Right forelimb (tissue), 1 donor: ENCODE measurements around the gene HSD17B11.
"Not testable (repeated sequence)": the region's sequence is repeated elsewhere in the genome, so short reads cannot be mapped to it uniquely, and the experiment has no call there.

Source experiments
- DNase-seq: peaks from one replicate; pipeline ENCODE4 v3.0.0-alpha.2; 2018

Gene HSD17B11

DNA sequence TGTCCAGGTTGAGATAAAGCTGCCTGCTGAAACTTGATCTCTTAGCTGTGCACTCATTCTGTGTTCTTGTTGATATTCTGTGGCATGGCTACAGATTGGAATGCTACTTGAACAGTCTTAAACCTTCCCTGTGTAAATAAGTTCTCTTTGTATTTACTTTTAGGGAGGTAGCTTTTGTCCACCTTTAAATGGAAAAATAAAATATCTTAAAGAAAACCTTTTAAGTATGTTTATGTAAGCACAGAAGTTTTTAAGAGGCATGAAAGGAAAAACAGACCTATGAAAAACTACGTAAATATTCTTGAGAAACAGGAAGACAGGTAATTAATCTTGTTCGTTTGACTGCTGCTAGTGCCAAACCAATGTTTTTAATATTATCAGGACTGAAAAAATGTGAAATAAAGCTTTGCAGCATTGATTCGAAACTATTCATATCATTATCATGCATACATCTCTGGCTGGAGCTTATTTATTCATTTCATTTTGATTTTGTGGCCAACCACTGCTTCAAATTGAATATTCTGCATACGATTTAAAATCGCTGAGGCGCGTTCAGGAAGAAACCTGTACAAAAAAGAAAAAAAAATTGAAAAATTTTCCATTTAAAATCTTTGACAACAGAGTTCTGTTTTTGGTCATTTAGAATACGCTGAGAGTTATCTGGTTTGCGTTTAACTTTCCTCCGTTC, 86.1 kb downstream of the HSD17B11 start:
- DNase-seq = no peak

DNA sequence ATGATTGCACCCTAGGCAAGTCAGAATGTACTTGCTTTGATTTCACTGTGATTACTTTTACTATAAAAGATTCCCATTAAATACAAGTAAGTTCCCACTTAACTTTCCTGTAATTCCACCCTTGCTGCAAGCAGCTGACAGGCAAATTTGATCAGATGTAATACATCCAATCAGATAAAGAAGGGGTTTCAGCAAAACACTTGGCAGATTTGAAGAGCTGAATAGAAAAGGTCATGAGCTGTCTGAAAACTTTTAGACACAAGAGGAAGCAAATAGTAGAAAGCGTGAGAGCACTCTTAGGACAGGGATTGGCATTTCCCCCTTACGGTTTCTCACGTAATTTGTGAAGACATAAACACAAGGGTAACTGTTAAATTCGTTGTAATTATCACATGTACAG, 91.1 kb downstream of the HSD17B11 start:
- no peak for DNase-seq

DNA sequence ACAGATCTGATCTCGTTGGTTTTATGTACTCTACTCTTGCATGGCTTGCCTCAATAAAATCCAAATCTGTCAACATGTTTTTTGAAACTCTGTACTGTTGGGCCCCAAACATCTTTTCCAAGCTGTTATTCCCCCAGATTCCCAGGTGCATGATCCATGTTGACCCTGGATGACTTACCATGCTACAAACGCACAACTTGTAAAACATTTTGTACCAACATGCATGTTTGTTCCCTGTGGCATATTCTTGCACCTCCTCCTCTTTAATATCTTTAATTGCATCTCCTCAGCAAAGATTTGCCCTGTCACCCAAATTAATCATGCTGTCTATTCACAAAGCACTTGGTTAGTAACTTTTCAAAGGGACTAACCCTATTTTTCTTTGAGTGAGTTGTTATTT, 92.6 kb downstream of the HSD17B11 start:
- DNase-seq = no peak

DNA sequence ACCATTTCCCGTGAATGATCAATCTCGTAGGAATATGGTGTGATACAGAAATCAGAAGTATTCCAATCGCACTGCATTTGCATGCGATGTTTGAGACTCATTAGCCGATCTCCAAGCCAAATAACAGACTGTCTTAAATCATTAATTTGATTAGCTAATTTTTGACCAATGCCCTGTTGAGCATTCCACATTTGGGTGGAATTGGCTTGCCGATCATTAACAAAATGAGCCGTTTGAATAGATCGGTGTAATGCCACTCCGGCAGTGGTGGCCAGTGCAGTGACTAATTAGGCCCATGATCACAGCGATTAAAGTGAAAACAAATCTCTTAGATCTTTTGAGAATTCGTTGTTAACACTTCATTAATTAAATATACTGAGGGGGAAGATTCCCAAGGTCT, 96.1 kb downstream of the HSD17B11 start:
- DNase-seq = not testable (repeated sequence)

DNA sequence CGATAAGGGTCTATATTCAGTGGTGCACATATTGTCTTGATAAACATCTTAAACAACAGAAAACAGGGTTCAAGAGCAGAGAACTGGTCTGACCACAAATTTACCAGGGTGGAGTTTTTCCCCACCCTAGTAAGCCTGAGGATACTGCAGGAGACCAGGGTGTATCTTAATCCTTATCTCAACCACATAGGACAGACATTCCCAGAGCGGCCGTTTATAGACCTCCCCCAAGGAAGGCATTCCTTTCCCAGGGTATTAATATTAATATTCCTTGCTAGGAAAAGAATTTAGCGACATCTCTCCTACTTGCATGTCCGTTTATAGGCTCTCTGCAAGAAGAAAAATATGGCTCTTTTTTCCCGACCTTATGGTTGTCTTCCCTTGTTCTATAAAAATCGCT, 97.1 kb downstream of the HSD17B11 start:
- not testable (repeated sequence) for DNase-seq

DNA sequence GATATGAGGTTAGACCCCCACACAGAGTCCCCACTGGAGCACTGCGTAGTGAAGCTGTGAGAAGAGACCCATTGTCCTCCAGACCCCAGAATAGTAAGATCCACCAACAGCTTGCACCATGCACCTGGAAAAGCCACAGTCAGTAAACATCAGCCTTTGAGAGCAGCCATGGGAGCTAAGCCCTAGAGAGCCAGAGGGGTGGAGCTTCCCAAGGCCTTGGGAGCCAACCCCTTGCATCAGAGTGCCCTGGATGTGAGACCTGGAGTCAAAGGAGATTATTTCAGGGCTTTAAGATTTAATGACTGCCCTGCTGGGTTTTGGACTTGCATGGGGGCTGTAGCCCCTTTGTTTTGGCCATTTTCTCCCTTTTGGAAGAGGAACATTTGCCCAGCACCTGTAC, 104.0 kb downstream of the HSD17B11 start:
- DNase-seq = no peak
